Loucy (cell line): ENCODE results near the gene HIP1.
"Not testable (repeated sequence)": the region's sequence is repeated elsewhere in the genome, so short reads cannot be mapped to it uniquely, and the experiment has no call there.

ENCODE experiments used
- H2AFZ ChIP-seq: fragments of 200-600 bp; sonication (generic); 2 replicates; pipeline ENCODE4 v1.6.0; 2016; ENCODE audit warnings: antibody characterized with exemption, mild to moderate bottlenecking, low read length, moderate library complexity
- H3F3A ChIP-seq: fragments of 200-600 bp; 2 replicates; pipeline ENCODE4 v1.6.0; 2016; ENCODE audit warnings: antibody characterized with exemption, low read depth, mild to moderate bottlenecking
- H3K27me3 ChIP-seq: fragments of 200-600 bp; sonication (generic); 2 replicates; pipeline ENCODE4 v1.6.1; 2014; ENCODE audit warnings: low read length, mild to moderate bottlenecking; ENCODE audit not compliant: insufficient read depth, poor library complexity, severe bottlenecking
- H3K36me3 ChIP-seq: fragments of 200-600 bp; sonication (generic); 2 replicates; pipeline ENCODE4 v1.6.1; 2016; ENCODE audit warnings: low read length; ENCODE audit not compliant: insufficient read depth
- H3K4me1 ChIP-seq: fragments of 200-600 bp; sonication (generic); 2 replicates; pipeline ENCODE4 v1.5.1; 2014; ENCODE audit warnings: low read length, mild to moderate bottlenecking; ENCODE audit not compliant: insufficient read depth, poor library complexity, severe bottlenecking
- H3K4me2 ChIP-seq: fragments of 200-600 bp; sonication (generic); 2 replicates; pipeline ENCODE4 v1.6.0; 2014; ENCODE audit warnings: antibody characterized with exemption, low read length, low read depth, mild to moderate bottlenecking; ENCODE audit not compliant: poor library complexity, severe bottlenecking
- H3K4me3 ChIP-seq: fragments of 200-600 bp; sonication (generic); 2 replicates; pipeline ENCODE4 v1.5.1; 2014; ENCODE audit warnings: low read length, mild to moderate bottlenecking, mixed read lengths; ENCODE audit not compliant: poor library complexity, severe bottlenecking
- H3K79me2 ChIP-seq: fragments of 200-600 bp; sonication (generic); 2 replicates; pipeline ENCODE4 v1.6.1; 2014; ENCODE audit warnings: low read length; ENCODE audit not compliant: insufficient read depth
- H3K9ac ChIP-seq: fragments of 200-600 bp; sonication (generic); 2 replicates; pipeline ENCODE4 v1.6.0; 2014; ENCODE audit warnings: mild to moderate bottlenecking, low read depth, low read length, moderate library complexity; ENCODE audit not compliant: poor library complexity, severe bottlenecking
- H3K9me2 ChIP-seq: fragments of 200-600 bp; sonication (generic); replicated peaks from 2 replicates; pipeline ENCODE4 v1.6.1; 2016; ENCODE audit warnings: low read depth, low read length, mixed read lengths
- H3K9me3 ChIP-seq: fragments of 200-600 bp; sonication (generic); 2 replicates; pipeline ENCODE4 v1.6.1; 2014; ENCODE audit warnings: mild to moderate bottlenecking, antibody characterized with exemption, low read length, low read depth; ENCODE audit not compliant: insufficient read depth
- H4K20me1 ChIP-seq: fragments of 200-600 bp; sonication (generic); 2 replicates; pipeline ENCODE4 v1.6.0; 2014; ENCODE audit warnings: antibody characterized with exemption, low read length, mild to moderate bottlenecking; ENCODE audit not compliant: insufficient read depth, poor library complexity, severe bottlenecking
- CTCF ChIP-seq: fragments of 200-600 bp; sonication (generic); conservative IDR thresholded peaks from 2 replicates; pipeline ENCODE4 v1.5.1; 2014; ENCODE audit warnings: mild to moderate bottlenecking, antibody characterized with exemption, low read length
- EZH2phosphoT487 ChIP-seq: fragments of 200-600 bp; IDR thresholded peaks from 2 replicates; pipeline ENCODE4 v1.6.1; 2018; ENCODE audit warnings: antibody characterized with exemption, mild to moderate bottlenecking, moderate library complexity, borderline replicate concordance

HIP1 gene

DNA sequence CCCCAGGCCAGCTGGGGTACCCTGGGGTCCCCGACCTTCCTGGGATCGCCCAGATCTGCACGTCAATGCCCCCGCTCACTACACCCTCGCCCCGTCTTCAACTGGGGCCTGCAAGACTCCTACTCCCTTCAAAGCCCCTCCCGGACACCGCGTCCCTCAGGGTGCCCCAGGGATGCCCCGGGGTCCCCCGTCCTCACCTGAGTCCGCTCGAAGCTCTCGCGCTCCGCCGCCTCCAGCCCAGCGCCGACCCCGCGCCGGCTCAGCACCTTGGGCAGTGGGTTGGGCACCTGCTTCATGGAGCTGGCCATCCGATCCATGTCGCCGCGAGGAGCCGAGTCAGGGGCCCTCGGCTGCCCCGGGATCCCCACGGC is at the start of gene HIP1:
Gene HIP1, minus strand, starts transcription at position 338 of the 371 bp plus-strand sequence. Its CDS starts 21 bp downstream, at position 317.
- Histone ChIP-seq H4K20me1 (no peaks in the 10 kb centered on the region), H3K9me2 (no peaks in the 10 kb centered on the region), H3K4me1 (peaks cover 9% of the 10 kb centered on the region), H3K27me3 (peaks cover 15% of the 10 kb centered on the region), H3K4me2 (peak within 1 kb of the TSS; percentile 95), H3K4me3 (peak within 1 kb of the TSS; percentile 79), H3K9ac (peak within 1 kb of the TSS; percentile 77), H3K9me3 (no peaks in the 10 kb centered on the region), H3F3A (no peaks in the 10 kb centered on the region), H3K36me3 (no peaks in the 10 kb centered on the region), H3K79me2 (no peaks in the 10 kb centered on the region), H2AFZ (peak within 1 kb of the TSS; percentile 100)
- TF ChIP-seq EZH2phosphoT487, result no peak
- no peak for TF ChIP-seq CTCF

- H3K4me3 ChIP-seq, H3K9me2 ChIP-seq, H3F3A ChIP-seq, H3K4me1 ChIP-seq, H2AFZ ChIP-seq, H3K27me3 ChIP-seq, H3K9me3 ChIP-seq, H3K9ac ChIP-seq, H3K4me2 ChIP-seq, H4K20me1 ChIP-seq, H3K79me2 ChIP-seq, H3K36me3 ChIP-seq: not testable (repeated sequence)
These were observed 49.6 kb upstream of the HIP1 start for GRCh38 chr7:75788154-75788847.

- H3K27me3 ChIP-seq, H2AFZ ChIP-seq, H3K9me3 ChIP-seq, H3K4me2 ChIP-seq, H3K4me1 ChIP-seq, H3K9me2 ChIP-seq, H3K9ac ChIP-seq, H3K36me3 ChIP-seq, H3F3A ChIP-seq, H3K79me2 ChIP-seq, H3K4me3 ChIP-seq, H4K20me1 ChIP-seq: not testable (repeated sequence)
These were observed 44.3 kb upstream of the HIP1 start for GRCh38 chr7:75783058-75783457.

DNA sequence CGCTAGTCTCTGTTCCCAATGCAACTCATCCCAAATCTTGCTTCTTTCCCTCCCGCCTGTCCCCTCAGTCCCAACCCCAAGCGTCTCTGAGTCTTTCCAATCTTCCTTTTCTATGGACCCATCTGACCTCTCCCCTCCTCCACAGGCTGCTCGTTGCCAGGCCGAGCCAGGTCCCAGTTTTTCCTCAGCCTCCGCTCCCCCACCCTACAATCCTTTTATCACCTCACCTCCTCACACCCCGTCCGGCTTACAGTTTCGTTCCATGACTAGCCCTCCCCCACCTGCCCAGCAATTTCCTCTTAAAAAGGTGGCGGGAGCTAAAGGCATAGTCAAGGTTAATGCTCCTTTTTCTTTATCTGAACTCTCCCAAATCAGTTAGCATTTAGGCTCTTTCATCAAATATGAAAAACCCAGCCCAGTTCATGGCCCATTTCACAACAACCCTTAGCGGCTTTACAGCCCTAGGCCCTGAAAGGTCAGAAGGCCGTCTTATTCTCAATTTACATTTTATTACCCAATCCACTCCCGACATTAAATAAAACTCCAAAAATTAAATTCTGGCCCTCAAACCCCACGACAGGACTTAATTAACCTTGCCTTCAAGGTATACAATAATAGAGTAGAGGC is 42.0 kb upstream of the HIP1 start:
- not testable (repeated sequence) for H2AFZ ChIP-seq, H4K20me1 ChIP-seq, H3K4me2 ChIP-seq, H3K27me3 ChIP-seq, H3F3A ChIP-seq, H3K79me2 ChIP-seq, H3K9me2 ChIP-seq, H3K9me3 ChIP-seq, H3K4me3 ChIP-seq, H3K9ac ChIP-seq, H3K36me3 ChIP-seq
- peaks cover 12% of the 10 kb centered on the region for H3K4me1 ChIP-seq

DNA sequence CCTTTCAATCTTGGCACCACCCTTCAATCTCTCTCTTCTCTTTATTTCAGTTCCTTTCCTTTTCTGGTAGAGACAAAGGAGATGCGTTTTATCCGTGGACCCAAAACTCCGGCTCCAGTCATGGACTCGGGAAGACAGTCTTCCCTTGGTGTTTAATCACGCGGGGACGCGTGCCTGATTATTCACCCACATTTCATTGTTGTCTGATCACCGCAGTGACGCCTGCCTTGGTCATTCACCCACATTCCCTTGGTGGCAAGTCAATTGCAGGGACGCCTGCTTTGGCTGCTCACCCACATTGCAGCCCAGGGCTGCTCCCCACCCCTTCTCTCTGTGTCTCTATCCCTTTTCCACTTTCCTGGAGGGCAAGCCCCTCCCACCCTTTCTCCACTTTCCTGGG is 40.8 kb upstream of the HIP1 start:
- not testable (repeated sequence) for H3K79me2 ChIP-seq, H3K36me3 ChIP-seq, H3K9ac ChIP-seq, H4K20me1 ChIP-seq, H3K4me2 ChIP-seq, H2AFZ ChIP-seq, H3F3A ChIP-seq, H3K27me3 ChIP-seq, H3K4me3 ChIP-seq, H3K9me2 ChIP-seq, H3K9me3 ChIP-seq
- peaks cover 19% of the 10 kb centered on the region for H3K4me1 ChIP-seq

GRCh38 chr7:75779035-75779434 is 40.3 kb upstream of the HIP1 start:
- not testable (repeated sequence) for H4K20me1 ChIP-seq, H3K9me2 ChIP-seq, H3K9me3 ChIP-seq, H3K79me2 ChIP-seq, H3K27me3 ChIP-seq, H3K9ac ChIP-seq, H3K4me2 ChIP-seq, H3F3A ChIP-seq, H2AFZ ChIP-seq, H3K36me3 ChIP-seq, H3K4me3 ChIP-seq
- H3K4me1 ChIP-seq, result peaks cover 19% of the 10 kb centered on the region
